ELF-1 (cell line): ENCODE results near the gene KIF13A.
"Not testable (repeated sequence)": the region's sequence is repeated elsewhere in the genome, so short reads cannot be mapped to it uniquely, and the experiment has no call there.

Experiments used
- DNase-seq: peaks from one replicate; pipeline ENCODE4 v3.0.0-alpha.2; 2016; ENCODE audit warnings: low read depth, low spot score

The KIF13A gene

DNA sequence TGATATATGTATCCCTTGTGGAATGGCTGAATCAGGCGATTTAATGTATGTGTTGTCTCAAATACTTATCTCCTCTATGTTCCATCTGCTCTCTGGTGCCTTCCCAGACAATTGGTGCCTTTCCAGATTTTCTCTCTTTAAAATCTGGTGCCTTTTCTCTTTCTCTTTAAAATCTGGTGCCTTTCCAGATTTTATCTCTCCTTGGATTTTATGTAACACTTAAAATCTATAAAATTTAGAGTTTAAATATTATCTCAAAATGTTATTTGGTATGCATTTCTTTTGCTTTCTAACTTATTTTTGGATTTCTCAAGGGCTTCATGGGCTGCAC is 116.3 kb downstream of the KIF13A start:
- DNase-seq = no peak

DNA sequence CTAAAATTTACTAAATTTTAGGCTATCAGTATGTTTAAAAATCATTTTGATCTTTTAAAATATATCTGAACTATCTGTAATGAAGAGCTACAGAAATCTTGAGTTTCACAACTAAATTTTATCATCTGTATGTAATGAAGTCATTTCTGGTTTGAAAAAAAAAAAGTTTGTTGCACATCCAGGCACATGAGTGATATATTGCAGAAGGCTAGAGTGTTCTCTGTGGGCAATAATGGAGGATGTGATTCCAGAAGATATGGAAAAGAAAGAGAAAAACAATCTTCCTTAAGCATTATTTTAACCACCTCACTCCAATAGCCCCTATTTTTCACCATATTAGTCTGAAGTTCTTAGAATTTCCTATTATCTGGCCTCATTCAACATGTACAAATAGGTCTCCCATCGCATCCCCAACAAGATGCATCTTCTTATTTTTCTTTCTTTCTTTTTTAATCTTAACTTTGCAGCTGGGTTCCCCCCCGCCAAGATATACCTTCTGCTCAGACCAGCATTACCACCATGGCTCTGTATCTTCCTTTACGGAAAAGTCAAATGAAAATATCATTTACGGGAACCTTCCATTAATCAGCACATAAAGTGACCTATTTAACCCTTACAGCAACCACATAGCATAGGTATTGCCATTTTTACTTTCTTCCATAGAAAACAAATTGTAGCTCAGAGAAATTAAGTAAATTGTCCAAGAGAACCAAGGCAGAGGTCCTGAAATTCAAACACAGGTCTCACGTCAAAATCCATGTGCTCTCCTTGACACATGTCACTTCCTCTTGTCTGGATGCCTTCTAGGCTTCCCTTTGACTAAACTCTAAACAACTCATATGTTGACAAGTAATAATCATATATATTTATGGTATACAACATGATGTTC is 116.9 kb downstream of the KIF13A start:
- no peak for DNase-seq

DNA sequence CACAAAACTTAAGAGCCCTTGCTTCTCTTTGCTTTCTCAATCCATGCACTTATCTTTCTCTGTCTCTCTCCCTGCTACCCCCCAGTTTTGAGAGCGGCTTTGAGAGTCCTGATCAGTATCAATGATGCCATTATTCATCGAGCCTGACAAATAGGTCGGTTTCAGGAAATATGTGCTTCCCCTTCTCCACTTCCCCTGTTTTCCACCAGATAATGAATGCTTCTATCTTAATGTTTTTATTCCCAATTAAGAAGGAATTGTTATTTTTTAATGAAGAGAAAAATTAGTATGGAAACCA is 117.7 kb downstream of the KIF13A start:
- no peak for DNase-seq

DNA sequence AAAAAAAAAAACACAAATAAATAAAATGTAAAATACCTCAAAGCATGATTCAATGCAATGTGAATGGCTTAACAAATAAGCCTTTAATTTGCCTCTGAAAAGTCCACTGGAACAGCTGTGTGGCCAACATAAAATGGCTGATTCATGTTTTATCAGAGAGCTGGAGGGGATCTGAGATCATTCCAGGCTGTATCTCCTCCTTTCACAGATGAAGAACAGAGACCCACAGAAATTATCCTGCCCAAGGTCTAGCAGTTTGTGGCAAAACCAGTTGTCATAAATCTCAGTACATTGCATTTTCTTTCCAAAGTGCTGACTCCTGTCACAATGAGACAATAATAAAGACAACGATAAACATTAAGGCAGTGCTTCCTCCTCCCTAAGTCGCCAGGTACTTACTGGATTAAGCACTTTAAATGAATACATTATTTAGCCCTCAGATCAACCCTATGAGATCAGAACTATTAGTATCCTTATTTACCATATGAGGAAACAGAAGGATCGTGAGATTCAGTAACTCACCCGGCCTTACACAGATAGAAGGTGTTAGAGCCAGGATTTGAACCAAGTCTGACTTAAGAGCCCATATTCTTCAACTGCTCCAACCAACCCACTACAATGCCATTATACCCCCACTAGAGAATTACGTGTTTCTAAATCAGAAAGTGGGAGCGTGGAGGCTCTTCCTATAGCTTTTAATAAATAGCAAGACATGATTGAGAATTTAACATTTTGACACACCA is 118.3 kb downstream of the KIF13A start:
- DNase-seq = no peak

DNA sequence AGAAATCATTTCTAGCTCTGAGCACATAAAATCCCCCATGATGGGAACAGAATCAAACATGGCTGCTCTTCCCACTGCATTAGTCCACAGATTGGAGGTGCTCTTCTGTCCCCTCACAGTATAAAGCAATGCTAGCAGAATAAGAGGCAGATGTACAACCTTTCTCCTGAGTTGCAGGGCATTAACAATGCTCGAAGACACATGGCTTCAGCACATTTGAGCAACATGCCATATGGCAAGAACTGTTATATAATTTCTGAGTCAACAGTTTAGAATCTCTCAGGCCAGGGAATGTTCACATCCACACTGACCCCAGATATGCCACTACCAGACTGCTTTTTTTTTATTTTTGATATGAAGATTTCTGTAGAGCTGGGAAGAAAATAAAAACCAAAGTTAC is 119.6 kb downstream of the KIF13A start:
- DNase-seq = no peak

DNA sequence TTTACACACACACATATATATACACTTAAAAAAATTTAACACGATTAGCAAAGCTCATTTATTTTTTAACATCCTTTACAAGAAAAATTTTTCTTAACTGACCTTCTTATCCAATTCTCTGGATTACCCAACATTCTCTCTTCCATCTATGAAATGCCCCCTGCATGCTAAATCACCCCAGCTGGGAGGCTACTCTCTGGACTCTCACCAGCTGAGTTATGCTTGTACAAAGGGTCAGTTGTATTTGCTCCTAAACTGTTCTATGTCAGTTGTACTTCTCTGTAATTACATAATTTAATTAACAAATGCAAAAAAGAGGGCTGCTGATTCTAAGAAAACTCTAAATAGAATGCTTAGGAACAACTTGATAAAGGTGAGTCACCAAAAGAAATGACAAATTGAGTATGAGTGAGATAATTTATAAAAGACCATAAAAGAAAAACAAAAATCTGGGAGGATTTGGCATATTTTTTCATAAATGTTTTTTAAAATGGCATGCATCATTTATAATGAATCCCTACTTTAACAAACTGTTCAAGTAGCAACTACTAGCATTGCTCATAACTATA is 120.5 kb downstream of the KIF13A start:
- DNase-seq = no peak

DNA sequence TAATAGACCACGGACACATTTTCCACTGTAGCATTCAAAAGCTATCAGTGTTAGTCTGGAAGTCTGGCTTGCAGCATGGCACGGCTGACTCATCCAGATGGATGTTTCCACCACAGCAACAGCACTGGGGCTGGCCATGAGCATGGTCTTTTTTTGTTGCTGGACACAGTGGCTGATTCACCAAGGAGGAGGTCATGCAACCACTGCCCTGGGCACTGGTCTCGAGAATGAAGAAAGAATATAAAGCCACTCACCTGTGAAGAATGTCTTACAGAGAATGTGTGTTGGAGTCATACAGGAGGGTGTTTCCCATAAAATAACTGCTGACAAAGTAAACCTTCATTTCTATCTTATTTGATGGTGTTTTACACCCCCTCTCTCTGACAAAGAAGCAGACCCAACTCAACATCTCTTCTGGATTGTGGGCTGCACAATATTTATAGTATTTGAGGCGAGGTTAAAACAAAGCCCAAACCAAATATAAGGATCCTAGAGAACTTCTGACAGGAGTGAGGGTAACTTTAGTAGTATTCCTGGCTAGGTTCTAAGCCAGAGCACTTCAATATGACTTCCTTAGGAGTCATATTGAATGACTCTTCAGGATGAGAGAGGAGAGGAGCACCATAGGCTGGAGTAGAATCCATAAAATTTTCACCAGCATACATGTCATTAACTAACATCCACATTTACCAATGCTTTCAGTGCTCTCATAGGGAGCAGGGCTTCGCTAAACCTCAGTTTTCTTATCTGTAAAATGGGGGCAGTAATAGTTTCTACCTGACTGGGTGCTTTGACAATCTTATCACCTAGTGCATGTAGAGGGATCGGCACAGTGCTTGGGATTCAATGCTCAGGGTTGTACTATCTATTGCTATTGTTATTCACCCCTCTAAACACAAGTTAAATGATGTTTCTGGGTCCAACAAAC is 121.4 kb downstream of the KIF13A start:
- DNase-seq = peak; percentile 59

DNA sequence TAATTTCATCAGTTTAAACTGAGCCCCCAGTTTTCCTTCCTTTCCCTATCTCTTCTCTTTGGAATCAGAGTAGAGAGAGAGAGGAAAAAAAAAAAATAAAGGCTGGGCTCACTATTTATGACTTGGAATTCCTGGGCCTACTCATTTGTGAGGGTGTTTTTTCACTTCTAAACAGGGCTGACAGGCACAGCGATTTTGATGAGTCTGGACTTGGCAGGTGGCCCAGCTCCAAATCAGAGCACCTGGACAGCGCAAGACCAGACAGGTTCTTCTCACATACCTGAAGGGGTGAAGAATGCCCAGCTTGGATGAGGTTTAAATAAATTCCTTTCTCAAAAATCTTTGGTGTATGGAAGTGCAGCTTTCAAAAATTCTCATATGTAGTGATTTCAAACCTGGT is 122.2 kb downstream of the KIF13A start:
- DNase-seq = peak; percentile 5

DNA sequence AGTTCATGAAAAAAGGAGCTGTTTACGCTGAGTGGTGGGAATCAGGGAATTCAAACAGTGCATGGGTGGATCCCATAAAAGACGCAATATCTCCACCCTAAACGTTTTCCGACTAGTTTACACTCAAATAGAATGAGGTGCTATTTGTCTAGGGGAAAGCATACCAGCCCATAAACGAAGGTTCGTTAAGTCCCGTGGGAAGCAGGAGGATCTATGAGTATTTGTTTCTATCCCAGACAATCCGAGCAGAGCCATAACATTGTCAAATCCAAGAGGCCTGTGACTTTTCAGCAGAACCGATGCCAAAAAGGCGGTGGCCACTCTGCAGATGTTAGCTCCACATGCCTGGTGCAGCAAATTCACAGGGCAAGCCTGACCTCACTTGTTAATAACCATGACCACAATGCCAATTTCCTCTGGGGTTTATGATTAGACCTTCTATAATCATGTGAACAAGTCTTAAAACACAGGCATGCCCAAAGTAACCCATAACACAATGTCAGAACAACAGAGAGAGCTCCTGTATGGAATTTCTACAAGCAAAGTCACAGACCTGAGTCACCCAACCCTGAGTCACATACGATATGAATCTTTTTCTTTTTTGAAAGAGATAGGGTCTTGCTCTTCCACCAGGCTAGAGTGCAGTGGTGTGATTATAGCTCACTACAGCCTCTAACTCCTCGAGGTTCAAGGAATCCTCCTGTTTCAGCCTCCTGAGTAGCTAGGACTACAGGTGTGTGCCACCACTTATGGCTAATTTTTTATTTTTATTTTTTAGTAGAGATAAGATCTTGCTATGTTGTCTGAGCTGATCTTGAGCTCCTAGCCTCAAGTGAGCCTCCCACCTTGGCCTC is 123.3 kb downstream of the KIF13A start:
- DNase-seq = peak; percentile 12

DNA sequence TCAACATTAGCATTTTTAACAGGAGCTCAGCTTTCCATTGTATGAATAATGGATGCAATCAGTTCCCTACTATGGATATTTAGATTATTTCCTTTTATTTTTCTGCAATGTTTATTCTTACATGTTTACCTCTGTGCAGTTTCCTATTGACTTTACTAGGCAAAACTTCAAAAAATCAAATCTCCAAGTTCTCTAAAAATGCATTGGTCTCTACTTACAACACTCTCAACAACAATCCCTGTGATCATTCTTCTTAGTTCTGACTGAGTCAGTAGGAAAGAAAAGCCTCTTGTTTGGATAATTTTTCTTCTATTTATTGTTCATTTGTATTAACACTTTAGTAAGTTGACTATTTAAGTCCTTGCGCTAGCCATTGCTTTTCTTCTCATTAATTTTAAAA is 126.1 kb downstream of the KIF13A start:
- no peak for DNase-seq

DNA sequence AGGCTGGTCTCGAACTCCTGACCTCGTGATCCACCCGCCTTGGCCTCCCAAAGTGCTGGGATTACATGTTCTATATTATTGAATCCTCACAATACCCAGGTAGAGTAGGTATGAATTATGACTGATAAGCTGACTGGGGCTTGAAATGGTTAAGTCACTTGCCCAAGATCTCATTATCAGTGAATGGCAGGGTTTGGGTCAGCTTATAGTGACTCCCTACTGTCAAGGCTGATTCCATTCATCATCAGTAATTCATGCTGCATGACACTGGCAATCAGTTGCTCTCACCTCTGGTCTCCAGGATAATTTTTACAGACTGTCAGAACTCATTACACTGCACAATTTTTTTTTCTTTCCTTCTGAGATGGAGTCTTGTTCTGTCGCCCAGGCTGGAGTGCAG is 127.6 kb downstream of the KIF13A start:
- no peak for DNase-seq

DNA sequence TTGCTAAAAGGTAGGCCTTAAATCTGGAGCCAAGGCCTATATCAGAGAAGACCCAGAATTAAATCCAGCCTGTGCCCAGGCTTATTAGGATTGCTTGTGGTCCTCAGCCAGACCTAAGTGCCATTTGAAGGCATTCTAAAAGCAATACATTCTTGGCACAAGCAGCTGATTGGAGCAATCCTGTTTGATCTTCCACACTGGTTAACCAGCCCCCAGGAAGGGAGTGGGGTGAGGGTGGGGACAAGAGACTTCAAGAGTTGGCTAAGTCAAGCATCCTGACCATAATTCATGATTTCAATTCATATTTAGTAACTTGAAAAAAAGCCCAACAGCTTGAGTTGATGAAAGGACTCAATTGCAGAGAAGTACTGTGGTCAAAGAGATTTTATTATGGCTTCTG is 128.9 kb downstream of the KIF13A start:
- no peak for DNase-seq

DNA sequence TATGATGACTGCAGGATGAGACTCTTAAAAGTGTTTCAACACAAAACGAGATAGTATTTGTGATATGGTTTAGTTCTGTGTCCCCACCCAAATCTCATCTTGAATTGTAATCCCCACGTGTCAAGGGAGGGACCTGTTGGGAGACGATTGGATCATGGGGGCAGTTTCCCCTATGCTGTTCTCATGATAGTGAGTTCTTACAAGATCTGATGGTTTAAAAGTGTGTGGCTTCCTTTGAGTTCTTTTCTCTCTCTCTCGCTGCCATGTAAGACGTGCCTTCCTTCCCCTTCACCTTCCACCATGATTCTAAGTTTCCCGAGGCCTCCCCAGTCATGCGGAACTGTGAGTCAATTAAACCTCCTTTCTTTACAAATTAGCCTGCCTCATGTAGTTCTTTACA is 130.2 kb downstream of the KIF13A start:
- not testable (repeated sequence) for DNase-seq

DNA sequence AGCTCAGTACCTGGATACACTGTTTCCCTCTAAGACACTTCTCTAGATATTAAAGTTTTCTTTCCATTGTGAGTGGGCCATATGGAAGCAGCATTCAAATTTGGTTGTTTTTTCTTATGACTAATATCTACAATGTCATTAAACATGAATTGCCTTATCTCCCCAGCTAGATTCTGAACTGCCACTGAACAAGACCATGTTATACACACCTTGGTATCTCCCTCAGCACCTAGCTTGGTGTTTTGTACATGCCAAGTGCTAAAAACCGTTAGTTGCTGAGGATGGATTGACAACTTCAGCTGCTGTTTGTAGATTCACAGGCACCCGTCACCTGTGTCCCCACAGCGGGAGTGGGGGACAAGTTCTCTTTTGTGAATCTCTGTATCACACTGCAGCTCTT is 131.1 kb downstream of the KIF13A start:
- DNase-seq = no peak

DNA sequence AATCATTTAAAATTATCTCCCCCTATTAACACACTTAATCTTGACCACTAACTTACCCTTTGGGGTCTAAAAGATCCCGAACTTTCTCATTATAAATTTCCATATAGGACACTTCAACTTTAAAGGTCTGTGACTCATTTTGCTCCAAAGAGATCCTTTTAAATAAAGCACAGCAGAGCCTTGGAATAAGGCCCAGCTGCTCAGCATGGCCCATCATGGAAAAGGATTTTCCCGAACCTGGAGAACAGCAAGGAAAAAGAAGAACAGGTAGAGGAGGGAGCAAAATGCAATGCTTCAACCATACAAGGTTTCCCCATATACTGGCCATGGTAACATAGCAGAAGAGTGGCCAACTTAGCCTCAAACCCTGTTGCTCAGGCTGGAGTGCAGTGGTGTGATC is 132.1 kb downstream of the KIF13A start:
- DNase-seq = no peak

DNA sequence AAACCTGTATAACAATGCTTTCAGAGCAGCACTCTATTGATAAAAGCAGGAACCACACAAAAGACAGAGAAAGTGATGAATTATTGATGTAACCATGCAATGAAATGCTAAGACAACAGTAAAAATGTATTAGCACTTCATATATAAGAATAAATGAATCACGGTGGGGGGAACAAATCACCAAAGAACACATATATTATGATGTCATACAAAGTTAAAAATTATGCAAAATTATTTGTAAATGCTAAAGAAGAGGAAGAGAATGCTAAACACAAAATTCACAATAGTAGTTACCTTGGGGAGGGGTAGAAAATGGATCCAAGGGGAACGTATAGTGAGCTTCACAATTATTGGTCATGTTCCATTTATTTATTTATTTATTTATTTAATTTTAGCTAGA is 133.9 kb downstream of the KIF13A start:
- no peak for DNase-seq

DNA sequence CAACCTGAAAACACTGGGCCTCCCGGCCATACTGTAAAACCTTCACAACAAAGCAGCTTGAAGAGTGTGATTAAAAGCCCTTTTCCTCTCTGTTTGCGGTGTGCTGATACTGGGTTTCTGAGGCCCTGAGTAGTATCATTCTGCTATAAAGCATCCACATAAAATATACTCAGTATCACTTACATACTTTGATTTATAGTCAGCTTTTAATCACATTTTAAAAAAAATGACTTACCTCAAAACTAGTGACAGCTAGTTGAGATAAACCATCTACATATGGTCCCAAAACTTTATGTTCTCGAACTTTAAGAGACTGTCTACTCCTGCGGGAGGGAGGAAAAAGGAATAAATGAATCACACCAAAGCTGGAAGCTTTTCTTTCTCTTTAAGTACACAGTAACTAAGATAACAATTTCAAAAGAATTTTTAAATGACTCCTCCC is 135.7 kb downstream of the KIF13A start:
- no peak for DNase-seq

DNA sequence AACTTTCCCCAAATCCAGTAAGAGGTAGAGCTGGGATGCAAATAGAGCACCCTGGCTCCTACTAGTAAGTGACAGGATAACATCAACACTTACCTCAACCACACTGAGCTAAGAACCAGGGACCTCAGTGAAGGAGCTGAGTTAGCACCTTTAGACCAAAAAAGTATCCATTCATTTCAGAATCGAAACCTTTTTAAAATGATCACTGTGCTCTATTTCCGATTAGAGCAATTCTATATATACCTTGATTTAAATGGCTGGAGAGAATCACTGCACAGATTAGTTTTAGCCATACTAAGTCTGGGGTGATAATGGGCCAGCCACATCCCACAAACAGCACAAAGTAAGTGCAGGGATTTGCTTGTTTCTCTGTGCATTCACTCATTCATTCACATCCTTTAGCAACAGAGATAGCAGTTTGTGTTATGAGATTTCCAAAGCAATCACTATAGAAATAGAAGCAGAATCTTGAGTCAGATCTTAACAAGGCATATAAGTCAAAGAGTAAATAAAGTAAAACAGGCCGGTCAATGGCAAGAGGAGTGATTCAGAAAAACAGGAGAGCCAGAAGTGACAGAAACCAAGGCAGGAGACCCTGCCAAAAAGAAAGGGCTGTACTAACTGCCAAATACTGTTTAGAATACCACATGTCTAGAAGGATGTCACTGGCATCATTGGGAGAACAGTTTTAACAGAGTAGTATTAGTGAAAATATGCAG is 136.3 kb downstream of the KIF13A start:
- no peak for DNase-seq

DNA sequence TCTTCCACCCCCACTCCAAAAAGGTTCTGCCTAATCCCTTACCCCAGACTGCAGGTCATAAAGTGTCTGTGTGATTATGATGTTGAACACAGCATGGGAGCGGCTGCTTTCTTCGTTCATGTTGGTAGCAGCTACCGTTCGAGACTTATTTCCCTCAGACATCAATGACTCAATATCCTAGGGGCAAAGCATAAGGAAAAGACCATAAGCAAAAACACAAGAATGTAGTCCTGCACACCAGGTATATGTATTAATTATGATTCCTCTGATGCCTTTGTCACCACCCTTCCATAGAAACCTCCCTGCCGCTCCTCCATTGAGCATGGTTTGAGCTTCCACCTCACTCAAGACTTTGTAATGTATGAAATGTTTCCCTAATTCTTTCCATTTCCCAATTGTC is 137.2 kb downstream of the KIF13A start:
- DNase-seq = no peak

DNA sequence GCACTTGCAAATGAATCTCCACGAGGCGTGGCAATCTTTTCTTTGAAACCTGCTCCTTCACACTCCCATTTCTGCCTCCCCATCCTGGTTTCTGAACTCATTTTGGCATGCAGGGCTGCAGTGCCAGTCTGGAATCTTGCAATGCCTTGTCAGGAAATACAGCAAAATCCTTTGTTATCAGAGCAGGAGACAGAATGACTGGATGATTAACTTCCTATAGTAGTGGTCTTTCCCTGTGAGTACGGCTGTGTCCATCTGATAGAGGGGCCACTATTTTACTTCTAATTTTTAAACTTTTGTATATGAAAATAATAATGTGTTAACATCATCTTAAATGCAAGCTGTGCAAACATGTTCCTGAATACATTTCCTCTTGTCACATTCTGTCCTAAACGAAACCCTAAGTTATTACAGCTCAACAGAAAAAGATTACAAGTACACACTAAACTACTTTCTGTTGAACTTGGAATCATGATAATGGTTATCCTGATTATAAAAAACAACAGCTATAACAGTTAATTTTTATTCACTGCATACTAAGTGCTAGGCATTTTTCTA is 140.2 kb downstream of the KIF13A start:
- DNase-seq = no peak
